ENCODE results near the gene DCST2.
"Not testable (repeated sequence)": the region's sequence is repeated elsewhere in the genome, so short reads cannot be mapped to it uniquely, and the experiment has no call there.

Gene DCST2

DNA sequence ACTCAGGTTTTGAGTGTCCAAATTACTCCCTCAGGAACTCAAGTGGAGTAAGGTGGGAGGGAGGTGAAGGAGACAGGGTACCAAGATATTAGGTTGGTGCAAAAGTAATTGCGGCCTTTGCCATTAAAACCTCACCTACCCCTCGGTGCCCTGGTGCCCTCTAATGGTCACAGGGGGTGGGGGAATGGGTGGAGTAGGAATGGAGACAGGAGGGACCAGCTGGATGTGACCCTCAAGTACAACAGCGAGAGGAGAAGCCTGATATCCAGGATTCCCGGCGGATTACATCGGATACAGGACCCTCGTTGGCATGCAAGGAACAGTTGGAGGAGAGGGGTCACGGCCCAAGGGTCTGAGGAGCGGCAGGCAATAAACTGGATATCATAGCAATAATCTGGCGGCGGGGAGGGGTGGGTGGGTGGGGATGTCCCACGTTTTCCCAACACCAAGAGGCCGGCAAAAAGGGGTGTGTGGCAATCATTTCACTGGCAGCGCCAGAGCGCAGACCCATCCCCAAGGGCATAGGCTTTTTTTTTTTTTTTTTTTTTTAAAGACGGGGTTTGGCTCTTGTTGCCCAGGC is 35.3 kb downstream of the DCST2 start:
- peak; percentile 28 for DNase-seq (ENCODE audit: low spot score)

DNA sequence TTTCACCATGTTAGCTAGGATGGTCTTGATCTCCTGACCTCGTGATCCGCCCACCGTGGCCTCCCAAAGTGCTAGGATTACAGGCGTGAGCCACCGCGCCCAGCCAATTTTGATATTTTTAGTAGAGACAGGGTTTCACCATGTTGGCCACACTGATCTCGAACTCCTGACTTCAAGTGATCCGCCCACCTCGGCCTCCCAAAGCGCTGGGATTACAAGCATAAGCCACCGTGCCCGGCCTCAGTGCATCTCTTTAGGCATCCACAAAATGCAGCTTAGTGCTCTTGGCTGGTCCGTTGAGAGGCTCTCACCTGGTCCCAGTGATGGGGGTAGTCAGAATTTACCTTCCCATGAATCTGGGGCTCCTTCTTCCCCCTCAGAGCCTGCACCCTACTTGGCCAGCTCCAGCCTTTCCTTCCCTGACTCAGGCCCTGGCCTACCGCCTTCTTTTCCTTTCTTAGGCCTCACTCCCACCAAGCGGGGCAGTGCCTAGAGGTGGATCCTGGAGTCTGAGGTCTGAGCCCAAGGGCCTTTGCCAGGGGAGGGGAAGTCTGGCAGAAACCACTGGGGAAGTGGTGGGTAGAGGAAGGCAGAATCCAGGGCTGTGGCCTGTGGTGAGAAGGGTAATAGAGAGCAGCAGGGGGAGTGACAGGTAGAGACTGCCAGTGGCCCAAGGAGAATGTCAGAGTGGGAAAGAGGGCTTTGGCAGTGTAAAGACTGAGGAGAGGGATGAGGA is 36.4 kb downstream of the DCST2 start:
- no peak for DNase-seq (ENCODE audit: low spot score)

DNA sequence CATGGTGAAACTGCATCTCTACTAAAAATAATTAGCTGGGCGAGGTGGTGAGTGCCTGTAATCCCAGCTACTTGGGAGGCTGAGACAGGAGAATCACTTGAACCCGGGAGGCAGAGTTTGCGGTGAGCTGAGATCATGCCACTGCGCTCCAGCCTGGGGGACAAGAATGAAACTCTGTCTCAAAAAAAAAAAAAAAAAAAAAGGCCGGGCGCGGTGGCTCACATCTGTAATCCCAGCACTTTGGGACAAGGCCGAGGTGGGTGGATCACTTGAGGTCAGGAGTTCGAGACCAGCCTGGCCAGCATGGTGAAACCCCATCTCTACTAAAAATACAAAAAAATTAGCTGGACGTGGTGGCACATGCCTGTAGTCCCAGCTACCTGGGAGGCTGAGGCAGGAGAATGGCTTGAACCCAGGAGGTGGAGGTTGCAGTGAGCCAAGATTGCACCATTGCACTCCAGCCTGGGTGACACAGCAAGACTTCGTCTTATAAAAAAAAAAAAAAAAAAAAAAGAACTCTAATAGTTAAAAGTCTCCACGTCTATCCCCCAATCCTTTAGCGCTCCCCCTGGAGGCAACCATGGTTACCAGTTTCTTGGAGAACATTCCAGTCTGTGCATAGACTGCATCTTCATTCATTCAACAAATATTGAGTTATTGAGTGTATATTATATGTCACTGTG is 38.1 kb downstream of the DCST2 start:
- DNase-seq (ENCODE audit: low spot score) = peak; percentile 43

DNA sequence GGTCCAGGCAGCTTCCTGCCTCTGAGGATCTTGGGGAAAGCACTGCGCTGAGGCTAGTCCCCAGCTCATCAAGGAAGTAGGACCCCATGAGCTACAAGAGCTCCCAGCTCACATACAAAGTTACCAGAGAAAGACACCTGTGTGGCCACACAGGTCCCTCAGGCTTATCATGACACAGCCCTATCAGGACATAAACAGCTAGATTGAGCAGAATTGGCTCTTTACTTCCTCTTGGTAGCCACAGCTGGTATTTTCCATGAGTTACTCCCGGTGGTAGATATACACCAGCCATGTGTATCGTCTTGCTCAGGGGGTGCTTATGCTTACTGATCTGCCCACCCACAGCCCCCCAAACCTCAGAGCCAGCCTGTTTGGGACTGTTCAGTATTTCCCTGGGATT is 39.0 kb downstream of the DCST2 start:
- DNase-seq (ENCODE audit: low spot score) = peak; percentile 80

DNA sequence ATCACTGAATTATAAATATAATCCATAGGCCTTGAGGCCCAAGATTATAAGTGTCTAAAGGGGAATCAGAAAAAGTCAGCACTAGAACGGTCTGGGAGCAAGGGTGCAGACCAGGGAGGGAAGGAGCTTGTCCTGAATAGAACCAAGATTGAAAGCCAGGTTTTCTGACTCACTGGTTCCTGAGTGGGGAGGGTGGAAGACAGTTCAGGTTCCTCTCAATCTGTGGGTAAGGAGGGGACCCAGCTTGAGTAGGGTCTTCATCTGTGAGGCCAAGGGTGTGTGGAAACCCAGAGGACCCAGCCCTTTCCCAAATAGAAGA is 39.4 kb downstream of the DCST2 start:
- no peak for DNase-seq (ENCODE audit: low spot score)

DNA sequence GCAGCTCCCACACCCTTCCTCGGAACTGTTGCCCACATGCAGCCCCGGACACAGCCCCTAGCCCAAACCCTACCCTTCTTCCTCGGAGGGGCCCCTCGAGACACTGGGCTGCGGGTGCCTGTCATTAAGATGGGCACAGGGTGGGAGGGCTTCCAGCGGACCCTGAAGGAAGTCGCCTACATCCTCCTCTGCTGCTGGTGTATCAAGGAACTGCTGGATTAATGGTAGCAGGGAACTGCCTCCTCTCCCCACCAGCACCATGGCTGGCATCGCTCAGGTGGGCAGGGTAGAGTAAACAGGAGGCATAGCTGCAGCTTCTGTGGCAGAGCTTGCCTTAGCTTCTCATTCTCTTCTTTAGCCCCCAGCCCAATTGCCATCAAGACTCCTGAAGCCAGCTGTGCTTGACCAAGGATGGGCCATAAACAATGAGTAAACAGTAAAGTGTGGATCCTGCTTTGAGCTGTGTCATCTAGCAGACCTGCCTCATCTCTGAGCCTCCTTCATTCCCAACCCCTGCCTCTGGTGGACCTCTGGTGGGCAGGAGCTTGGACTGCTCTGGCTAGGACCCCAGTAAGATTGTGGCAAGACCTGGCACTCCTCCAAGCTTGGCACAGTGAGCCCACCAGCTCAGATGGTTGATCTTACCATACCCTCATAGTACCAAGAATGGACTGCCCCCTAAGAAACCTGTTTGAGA is 39.9 kb downstream of the DCST2 start, which contains the start of gene LENEP:
Gene LENEP (plus strand): TSS at position 15 of the 697 bp plus-strand sequence. CDS start 22 bp downstream, at position 37.
- peak; percentile 26 for DNase-seq (ENCODE audit: low spot score)

DNA sequence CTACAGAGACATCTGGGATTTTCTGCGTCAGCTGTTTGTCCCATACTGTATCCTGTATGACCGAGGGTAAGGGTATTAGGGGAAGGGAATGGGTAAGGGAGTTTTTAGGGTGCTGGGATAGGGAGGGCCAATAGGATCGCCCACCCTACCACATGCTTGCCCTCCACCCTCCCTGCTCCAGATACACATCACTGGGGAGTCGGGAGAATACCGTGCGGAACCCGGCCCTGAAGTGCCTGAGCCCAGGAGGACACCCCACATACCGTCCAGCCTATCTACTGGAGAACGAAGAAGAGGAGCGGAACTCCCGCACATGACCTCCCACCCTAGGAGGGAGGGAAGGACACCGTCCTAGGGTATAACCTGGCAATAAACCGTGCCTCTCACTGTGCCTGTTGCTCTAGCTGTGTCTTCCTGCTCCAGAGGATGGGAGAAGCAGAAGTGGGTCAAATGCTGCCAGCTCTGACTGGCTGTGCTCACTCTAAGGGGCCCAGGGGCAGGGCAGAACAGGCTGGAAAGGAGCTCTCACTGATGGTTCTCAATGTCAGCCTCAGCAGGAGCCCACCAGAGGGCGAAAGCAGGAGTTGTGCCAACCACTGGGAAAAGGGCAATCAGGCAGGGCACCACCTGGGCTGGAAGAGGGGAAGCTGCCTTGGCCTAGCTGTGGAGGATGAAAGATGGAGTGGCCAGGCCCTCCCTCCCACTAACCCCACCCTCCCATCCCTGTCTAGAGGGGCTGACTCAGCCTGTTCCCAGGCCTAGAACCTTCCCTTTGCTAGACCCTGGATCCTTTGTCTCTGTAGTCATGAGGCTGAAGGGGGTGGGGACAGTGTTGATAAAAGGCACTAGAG is 40.6 kb downstream of the DCST2 start:
- peak; percentile 33 for DNase-seq (ENCODE audit: low spot score)

DNA sequence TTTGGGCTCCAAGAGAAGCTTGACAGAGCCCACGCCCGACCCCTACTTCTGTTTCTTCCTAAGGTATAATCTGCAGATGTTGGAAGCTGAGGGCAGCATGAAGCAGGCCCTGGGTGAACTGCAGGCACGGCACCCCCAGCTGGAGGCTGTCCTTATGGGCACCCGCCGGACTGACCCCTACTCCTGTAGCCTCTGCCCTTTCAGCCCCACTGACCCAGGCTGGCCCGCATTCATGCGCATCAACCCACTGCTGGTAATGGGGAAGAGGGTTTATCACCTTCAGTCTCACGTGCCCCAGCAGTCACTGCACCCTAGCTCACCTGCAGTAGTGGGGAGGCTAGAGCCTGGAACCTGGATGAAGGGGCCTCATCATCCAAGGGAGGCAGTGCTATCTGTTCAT is 43.3 kb downstream of the DCST2 start:
- no peak for DNase-seq (ENCODE audit: low spot score)

DNA sequence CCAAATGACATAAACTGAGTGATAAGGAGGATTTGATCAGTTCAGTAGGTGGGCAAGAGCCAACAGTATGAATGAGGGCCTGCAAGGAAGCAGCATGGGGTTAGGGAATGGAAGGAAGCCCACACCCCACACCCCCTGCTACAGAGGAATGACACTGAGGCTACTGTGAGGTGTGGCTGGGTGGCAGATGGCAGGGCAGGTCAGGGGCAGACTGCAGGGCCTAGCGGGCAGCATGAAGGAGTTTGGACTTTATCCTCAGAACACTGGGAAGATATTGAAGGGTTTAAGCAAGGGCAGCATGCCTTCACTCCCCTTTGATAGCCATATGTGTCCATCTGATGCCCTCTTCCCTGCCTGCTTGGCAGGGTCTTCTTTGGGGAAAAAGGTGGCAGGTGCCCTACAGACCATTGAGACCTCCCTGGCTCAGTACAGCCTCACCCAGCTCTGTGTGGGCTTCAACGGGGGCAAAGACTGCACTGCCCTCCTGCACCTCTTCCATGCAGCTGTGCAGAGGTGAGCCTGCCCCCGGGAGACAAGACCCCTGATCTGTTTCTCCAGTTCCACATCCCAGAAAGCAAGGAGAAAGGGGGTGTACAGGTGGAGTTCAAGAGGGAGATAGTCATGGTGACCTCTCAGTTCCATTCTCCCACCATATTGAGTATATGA is 44.3 kb downstream of the DCST2 start:
- DNase-seq (ENCODE audit: low spot score) = no peak

DNA sequence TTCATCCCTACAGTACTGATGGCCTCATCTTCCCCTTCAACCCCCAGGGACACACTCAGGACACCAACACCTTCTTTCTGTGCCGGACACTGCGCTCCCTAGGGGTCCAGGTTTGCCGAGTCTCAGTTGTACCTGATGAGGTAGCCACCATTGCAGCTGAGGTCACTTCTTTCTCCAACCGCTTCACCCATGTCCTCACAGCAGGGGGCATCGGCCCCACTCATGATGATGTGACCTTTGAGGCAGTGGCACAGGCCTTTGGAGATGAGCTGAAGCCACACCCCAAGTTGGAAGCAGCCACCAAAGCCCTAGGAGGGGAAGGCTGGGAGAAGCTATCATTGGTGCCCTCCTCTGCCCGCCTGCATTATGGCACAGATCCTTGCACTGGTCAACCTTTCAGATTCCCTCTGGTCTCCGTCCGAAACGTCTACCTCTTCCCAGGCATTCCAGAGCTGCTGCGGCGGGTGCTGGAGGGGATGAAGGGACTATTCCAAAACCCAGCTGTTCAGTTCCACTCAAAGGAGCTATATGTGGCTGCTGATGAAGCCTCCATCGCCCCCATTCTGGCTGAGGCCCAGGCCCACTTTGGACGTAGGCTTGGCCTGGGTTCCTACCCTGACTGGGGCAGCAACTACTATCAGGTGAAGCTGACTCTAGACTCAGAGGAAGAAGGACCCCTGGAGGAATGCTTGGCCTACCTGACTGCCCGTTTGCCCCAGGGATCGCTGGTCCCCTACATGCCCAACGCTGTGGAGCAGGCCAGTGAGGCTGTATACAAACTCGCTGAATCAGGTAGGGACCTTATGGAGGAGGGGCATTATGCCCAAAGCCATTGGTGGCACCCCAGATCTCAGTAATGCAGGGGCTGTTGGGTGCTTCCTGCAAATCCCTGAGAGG is 45.3 kb downstream of the DCST2 start:
- no peak for DNase-seq (ENCODE audit: low spot score)

DNA sequence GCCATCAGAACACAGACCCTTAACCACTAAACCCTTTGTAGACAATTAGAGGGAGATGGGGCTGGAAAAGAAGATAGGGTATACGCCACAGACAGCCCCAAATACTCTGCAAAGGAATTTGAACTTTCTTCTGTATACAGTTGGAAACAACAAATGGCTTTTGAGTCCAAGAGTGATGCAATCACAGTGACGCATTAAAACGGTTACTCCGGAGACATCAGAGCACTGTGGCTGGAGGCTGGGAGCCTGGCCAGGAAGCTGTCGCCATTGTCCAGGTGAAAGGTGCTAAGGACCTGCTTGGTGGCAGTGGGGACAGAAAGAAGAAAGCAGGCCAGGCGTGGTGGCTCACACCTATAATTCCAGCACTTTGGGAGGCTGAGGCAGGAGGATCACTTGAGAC is 46.3 kb downstream of the DCST2 start:
- no peak for DNase-seq (ENCODE audit: low spot score)

DNA sequence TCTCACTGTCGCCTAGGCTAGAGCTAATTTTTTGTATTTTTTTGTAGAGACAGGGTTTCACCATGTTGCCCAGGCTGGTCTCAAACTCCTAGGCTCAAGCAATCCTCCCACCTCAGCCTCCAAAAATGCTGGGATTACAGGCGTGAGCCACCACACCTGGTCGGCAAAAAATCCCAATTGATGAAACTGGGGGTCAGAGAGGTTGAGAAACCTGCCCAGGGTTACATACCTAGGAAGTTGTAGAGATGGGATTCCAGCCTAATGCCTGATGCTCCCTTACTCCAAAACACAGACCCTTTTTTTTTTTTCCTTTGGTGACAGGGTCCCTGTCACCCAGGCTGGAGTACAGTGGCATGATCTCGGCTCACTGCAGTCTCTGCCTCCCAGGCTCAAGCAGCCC is 46.8 kb downstream of the DCST2 start:
- not testable (repeated sequence) for DNase-seq (ENCODE audit: low spot score)

DNA sequence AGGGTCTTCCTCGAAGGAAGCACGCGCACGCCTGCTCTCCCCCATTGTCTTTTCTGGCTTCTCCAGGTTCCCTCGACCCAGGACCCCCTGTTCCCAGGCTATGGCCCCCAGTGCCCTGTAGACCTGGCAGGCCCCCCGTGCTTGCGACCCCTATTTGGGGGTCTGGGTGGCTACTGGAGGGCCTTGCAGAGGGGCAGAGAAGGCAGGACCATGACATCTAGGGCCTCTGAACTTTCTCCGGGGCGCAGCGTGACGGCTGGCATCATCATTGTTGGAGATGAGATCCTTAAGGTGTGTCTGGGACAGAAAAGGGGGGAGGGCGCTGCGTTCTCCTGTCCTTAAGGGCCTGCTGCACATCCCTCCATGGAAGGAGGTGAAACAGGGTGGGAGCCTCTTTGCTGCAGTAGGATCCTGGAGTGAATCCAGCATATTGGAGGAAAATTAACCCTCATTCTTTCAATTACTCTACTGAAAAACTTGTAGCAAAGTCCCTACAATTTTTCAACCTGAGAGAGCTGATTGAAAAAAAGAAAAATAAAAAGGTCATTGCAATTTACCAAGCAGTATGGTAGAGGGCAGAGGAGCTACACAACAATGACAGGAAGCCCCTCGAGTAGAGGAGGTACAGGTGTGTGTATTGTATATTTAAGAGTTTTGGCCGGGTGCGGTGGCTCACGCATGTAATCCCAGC is 49.7 kb downstream of the DCST2 start:
- no peak for DNase-seq (ENCODE audit: low spot score)

DNA sequence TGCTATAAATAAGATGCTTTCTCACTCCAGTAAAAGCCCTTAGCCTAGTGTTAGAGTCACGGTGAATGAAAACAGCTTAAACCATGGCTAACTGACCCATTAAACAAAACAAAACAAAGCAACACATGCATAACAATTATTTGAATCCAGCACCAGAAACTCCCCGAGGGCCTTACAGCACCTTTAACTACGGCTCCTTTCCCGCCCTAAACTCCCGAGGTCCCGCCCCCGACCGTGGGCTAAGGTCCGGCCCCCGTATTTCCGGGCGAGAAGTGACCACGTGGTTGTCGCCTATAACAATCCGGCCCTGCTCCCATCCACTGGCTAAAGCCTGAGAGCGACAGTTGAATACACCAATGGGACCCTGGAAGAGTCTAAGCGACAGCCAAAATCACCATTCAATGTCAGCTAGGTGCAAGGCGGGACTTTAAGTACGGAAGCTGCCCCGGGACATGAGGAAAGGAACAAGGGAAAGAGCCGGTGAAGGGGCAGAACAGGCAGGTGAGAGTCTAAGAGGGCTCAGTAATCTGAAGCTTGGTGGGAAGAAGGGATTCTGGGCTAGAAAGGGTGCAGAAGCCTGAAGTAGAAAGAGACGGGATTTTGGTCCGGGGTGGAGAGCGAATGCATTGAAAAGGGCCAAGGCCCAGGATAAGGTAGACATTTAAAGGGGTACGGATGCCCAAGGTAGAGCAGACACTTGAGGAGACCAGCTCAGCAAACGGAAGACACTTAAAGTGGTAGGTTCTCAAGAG is 50.5 kb downstream of the DCST2 start, which contains the start of gene FLAD1:
Gene FLAD1 (plus strand): TSS at position 448 of the 752 bp plus-strand sequence. CDS start 351 bp downstream, outside the sequence.
- peak; percentile 100 for DNase-seq (ENCODE audit: low spot score)

DNA sequence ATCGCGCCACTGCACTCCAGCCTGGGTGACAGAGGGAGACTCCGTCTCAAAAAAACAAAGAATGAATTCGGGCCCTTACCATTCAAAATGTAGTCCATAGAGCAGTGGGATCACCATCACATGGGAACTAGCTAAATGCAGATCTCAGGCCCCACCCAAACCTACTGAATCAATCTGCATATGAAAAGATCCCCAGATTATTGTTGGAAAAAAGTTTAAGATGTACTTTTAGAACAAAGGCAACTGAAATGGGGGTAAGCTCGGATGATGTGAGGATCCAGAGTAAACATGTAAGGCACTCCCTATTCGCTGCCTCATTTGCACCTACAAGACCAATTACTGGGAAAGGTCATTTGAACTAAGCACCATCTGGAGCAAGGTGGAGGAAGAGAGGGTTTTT is 51.2 kb downstream of the DCST2 start:
- no peak for DNase-seq (ENCODE audit: low spot score)

DNA sequence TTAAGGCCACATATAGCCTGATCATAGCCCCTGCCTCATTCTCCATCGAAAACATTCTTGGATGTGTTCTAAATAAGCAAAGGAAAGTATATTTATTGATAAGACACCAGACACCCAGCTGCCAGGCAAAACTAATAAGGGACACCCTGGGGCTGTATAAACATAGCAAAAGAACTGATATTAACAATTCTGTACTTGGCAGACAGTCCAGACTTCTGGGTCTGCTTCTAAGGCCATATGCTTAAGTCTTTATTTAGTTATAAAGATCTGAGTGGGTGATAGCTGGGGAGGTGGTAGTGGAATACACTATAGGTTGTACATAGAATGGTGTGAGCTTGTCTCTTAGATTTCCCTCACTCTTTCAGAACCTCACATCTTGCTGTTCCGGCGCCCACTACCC is 55.2 kb downstream of the DCST2 start:
- no peak for DNase-seq (ENCODE audit: low spot score)

DNA sequence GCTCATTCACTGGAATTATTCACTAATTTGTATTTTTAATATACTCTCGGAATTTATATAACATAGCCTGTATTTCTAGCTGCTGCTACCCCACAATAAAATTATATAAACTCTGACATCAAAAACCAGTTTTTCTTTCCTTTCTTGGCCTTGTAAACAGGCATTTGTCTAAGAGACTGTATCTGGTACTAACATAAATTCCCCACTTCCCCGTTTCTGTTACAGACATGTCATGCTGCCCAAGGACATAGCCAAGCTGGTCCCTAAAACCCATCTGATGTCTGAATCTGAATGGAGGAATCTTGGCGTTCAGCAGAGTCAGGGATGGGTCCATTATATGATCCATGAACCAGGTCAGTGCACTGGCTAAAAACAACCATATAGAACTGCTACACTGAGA is 55.8 kb downstream of the DCST2 start:
- DNase-seq (ENCODE audit: low spot score) = not testable (repeated sequence)

DNA sequence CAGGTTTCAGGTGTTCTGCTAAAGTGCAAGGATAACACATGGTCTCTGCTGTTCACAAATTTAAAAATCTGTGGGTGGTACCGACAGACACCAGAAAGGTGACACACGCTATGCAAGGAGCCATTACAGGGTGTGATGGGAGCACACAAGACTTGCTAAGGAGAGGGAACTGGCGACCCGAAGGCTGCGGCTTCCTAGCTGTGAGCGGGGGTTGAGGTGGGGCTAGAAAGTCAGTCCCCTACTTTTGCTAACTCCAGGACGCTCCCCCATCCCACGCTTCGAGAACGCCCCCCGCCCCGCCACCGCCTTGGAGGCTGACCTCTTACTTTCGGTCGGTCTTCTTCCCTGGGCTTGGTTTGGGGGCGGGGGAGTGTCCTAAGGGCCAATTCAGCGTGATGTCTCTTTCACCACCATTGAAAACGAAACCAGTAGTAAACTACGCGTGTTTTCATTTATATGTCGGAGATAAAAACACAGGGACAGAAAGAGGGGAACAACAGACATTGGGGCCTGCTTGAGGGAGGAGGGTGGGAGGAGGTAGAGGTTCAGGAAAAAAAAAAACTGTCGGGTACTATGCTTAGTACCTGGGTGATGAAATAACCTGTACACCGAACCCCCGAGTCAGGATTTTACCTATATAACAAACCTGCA is 58.0 kb downstream of the DCST2 start:
- peak; percentile 84 for DNase-seq (ENCODE audit: low spot score)
